Motor neuron (in vitro differentiated cells): ENCODE measurements around the gene KLKB1. TPM values are rescaled to one million over a fixed set of nuclear protein-coding genes. Genes with fewer than 3 reads are reported as not detected.

ENCODE experiments used
- ATAC-seq, 8 experiments: fragments of 200-7000 bp; cut with Tn5 transposase; replicated peaks in 6 of 8; 2 replicates each; pipeline ENCODE4 v1.8.0; 2021; ENCODE audit warnings: mild to moderate bottlenecking in 8 of 8, moderate library complexity in 8 of 8
- H3K27ac ChIP-seq, 2 donors: fragments of 250-450 bp; sonication (Bioruptor Pico); 2 replicates each; pipeline ENCODE4 v1.9.0; 2021; ENCODE audit warnings: antibody characterized with exemption in 2 of 2, mild to moderate bottlenecking in 2 of 2, moderate library complexity in 1 of 2
- H3K4me1 ChIP-seq, 2 donors: fragments of 250-450 bp; sonication (Bioruptor Pico); replicated peaks in 1 of 2; 2 replicates each; pipeline ENCODE4 v1.6.1; 2021; ENCODE audit warnings: antibody characterized with exemption in 2 of 2, mild to moderate bottlenecking in 2 of 2, moderate library complexity in 1 of 2
- H3K4me3 ChIP-seq, 5 donors: fragments of 250-450 bp; sonication (Bioruptor Pico); 2 replicates each; pipeline ENCODE4 v1.9.0; 2021; ENCODE audit warnings: antibody characterized with exemption in 5 of 5, mild to moderate bottlenecking in 5 of 5, moderate library complexity in 4 of 5
- WGBS, 10 experiments: fragments of 450-650 bp; shearing (Covaris generic); methylation state at CpG; one replicate each; pipeline ENCODE4 v1.0.0; 2022; 5-methylcytosine and 5-hydroxymethylcytosine counted together
- in situ Hi-C, 9 experiments: fragments of 400-800 bp; cut with MboI; loops; one replicate each; pipeline ENCODE4 v1.15.0; 2021; ENCODE audit warnings: low sequenced_read_pairs in 9 of 9, low pct_unique_long_range_greater_than_20kb in 2 of 9; ENCODE audit not compliant: unreplicated experiment in 9 of 9
- total RNA-seq, 8 experiments: library from RNA; unstranded; fragments of 300-600 nt; gene quantifications; 2 replicates each; pipeline versions ENCODE4 v1.2.3 to v1.2.4, GENCODE V29; 2022

The KLKB1 gene
- total RNA-seq, 8 experiments from 2014 or later, result 0.07 to 0.90 (median 0.24) TPM; not detected in 1

- in situ Hi-C loops, result loop anchor here in 1 of 9 experiments (25.0 kb wide), 1 partner anchor 279 kb away; no protein-coding TSS in a partner anchor
- ATAC-seq, result no peak
- 0 to 100% (median 82%) methylated on average over 1 to 3 of the region's 3 CpGs; no CpG with 5 or more reads in 4 of the 10 experiments for WGBS, 10 experiments
- no peak overlapping the region for H3K4me3 ChIP-seq
- peaks cover 0 to 3% of the 10 kb centered on the region in 2 donors for H3K4me1 ChIP-seq
- H3K27ac ChIP-seq, result no peak overlapping the region
Observed at GRCh38 chr4:186307916-186308315, 80.6 kb downstream of the KLKB1 start.

Other genes starting within 250 kb of the KLKB1 start
- gene TLR3, start 158.4 kb upstream of the KLKB1 start, total RNA-seq, result 10 to 100 TPM in 1 of 8 experiments, 1 to 10 TPM in 3, under 1 TPM in 4; 0.04 to 13.6 (median 1.2) TPM
- 10 to 100 TPM in 1 of 8 experiments, 1 to 10 TPM in 7; 2.3 to 13.2 (median 7.0) TPM for gene FAM149A, start 122.8 kb upstream of the KLKB1 start, total RNA-seq
- 10 to 100 TPM in 2 of 8 experiments, 1 to 10 TPM in 6; 3.1 to 19.0 (median 8.0) TPM for gene CYP4V2, start 35.9 kb upstream of the KLKB1 start, total RNA-seq
- 1 to 10 TPM in 1 of 8 experiments, under 1 TPM in 5, not detected in 2; 0.21 to 1.2 (median 0.26) TPM for gene F11, start 38.7 kb downstream of the KLKB1 start, total RNA-seq